Right ventricle myocardium inferior (tissue), 1 donor: ENCODE measurements around the gene NR5A1. TPM values are rescaled to one million over a fixed set of nuclear protein-coding genes. Genes with fewer than 3 reads are reported as not detected.

ENCODE experiments used
- ATAC-seq: fragments of 200-7000 bp; cut with Tn5 transposase; one replicate; pipeline ENCODE4 v1.9.1; 2020; ENCODE audit warnings: mild to moderate bottlenecking, moderate library complexity
- DNase-seq: peaks from one replicate; pipeline ENCODE4 v3.0.0; 2021; ENCODE audit errors: missing footprints
- intact Hi-C: fragments of 100-400 bp; cut with DNase I; formaldehyde crosslinking; loops from one replicate; pipeline ENCODE4 v1.11.0; 2022
- total RNA-seq: library from RNA; stranded (reverse); fragmentation: NEBNext Ultra II Directional; extraction: Animal tissue kit (Norgen Biotek cat#: 25700); gene quantifications from one replicate; pipeline ENCODE4 v1.2.1, GENCODE V29; 2021
- donor health status: DM: no; HTN: yes; CAD: no; lungs with severe emphysema.

NR5A1 gene
- total RNA-seq, 1 donor from 2014 or later = not detected

GRCh38 chr9:124471761-124472160 is 35.4 kb downstream of the NR5A1 start:
- intact Hi-C loops = no loop called here
- DNase-seq = peak; percentile 34
- no peak for ATAC-seq

- ATAC-seq (no peak), DNase-seq (peak; percentile 50)
- intact Hi-C loops = no loop called here
Observed at GRCh38 chr9:124470726-124471125, 36.5 kb downstream of the NR5A1 start.

GRCh38 chr9:124470306-124470705 is 36.9 kb downstream of the NR5A1 start:
- DNase-seq (no peak), ATAC-seq (no peak)
- intact Hi-C loops = no loop called here

GRCh38 chr9:124469011-124469832 is 38.0 kb downstream of the NR5A1 start:
- ATAC-seq (no peak), DNase-seq (peak; percentile 55)

GRCh38 chr9:124468061-124468740 is 39.0 kb downstream of the NR5A1 start:
- ATAC-seq = no peak
- DNase-seq = no peak

More at GRCh38 chr9:124469011-124469832, 38.0 kb downstream of the NR5A1 start:
- intact Hi-C loops = no loop called here

GRCh38 chr9:124467410-124468060 is 39.7 kb downstream of the NR5A1 start:
- ATAC-seq (no peak), DNase-seq (peak; percentile 47)
- intact Hi-C loops = no loop called here

More at GRCh38 chr9:124468061-124468740, 39.0 kb downstream of the NR5A1 start:
- intact Hi-C loops = no loop called here

GRCh38 chr9:124465736-124466135 is 41.5 kb downstream of the NR5A1 start:
- intact Hi-C loops = no loop called here
- no peak for DNase-seq
- ATAC-seq = no peak

GRCh38 chr9:124462739-124463138 is 44.5 kb downstream of the NR5A1 start:
- no peak for DNase-seq
- ATAC-seq = no peak
- intact Hi-C loops = no loop called here

- DNase-seq = no peak
- no peak for ATAC-seq
- intact Hi-C loops = no loop called here
Observed at GRCh38 chr9:124458441-124458840, 48.8 kb downstream of the NR5A1 start.

GRCh38 chr9:124457887-124458431 is 49.2 kb downstream of the NR5A1 start:
- no peak for ATAC-seq
- intact Hi-C loops = no loop called here
- DNase-seq = peak; percentile 51

- ATAC-seq = no peak
- no peak for DNase-seq
- intact Hi-C loops = no loop called here
Observed at GRCh38 chr9:124457079-124457886, 49.9 kb downstream of the NR5A1 start.

GRCh38 chr9:124456341-124457078 is 50.7 kb downstream of the NR5A1 start:
- intact Hi-C loops = no loop called here
- DNase-seq (no peak), ATAC-seq (no peak)

GRCh38 chr9:124455820-124456219 is 51.4 kb downstream of the NR5A1 start:
- no peak for DNase-seq
- ATAC-seq = no peak
- intact Hi-C loops = no loop called here

- intact Hi-C loops = no loop called here
- no peak for DNase-seq
- ATAC-seq = no peak
Observed at GRCh38 chr9:124454791-124455443, 52.3 kb downstream of the NR5A1 start.

- DNase-seq = no peak
- no peak for ATAC-seq
- intact Hi-C loops = no loop called here
Observed at GRCh38 chr9:124454296-124454695, 52.9 kb downstream of the NR5A1 start.

- DNase-seq = no peak
- intact Hi-C loops = no loop called here
- ATAC-seq = no peak
Observed at GRCh38 chr9:124453586-124454191, 53.5 kb downstream of the NR5A1 start.
